ENCODE measurements around the gene RAB12.
"Not testable (repeated sequence)": the region's sequence is repeated elsewhere in the genome, so short reads cannot be mapped to it uniquely, and the experiment has no call there.

The RAB12 gene

GRCh38 chr18:8614875-8615274 is 5.6 kb downstream of the RAB12 start:
- DNase-seq, result no peak

- peak; percentile 52 for DNase-seq
These were observed 6.3 kb downstream of the RAB12 start for GRCh38 chr18:8615397-8616027.

GRCh38 chr18:8616028-8616401 is 6.8 kb downstream of the RAB12 start:
- no peak for DNase-seq

- DNase-seq, result no peak
These were observed 8.7 kb downstream of the RAB12 start for GRCh38 chr18:8617907-8618306.

- DNase-seq, result no peak
These were observed 9.8 kb downstream of the RAB12 start for GRCh38 chr18:8619041-8619440.

GRCh38 chr18:8619835-8620577 is 10.8 kb downstream of the RAB12 start:
- DNase-seq, result no peak

GRCh38 chr18:8620845-8621244 is 11.6 kb downstream of the RAB12 start:
- no peak for DNase-seq

- DNase-seq, result not testable (repeated sequence)
These were observed 13.4 kb downstream of the RAB12 start for GRCh38 chr18:8622625-8623024.

- no peak for DNase-seq
These were observed 14.4 kb downstream of the RAB12 start for GRCh38 chr18:8623549-8624106.

GRCh38 chr18:8625461-8626092 is 16.3 kb downstream of the RAB12 start:
- peak; percentile 69 for DNase-seq

GRCh38 chr18:8626414-8627106 is 17.3 kb downstream of the RAB12 start:
- no peak for DNase-seq

- DNase-seq, result no peak
These were observed 17.9 kb downstream of the RAB12 start for GRCh38 chr18:8627107-8627472.

- no peak for DNase-seq
These were observed 18.3 kb downstream of the RAB12 start for GRCh38 chr18:8627540-8627939.

- DNase-seq, result no peak
These were observed 20.4 kb downstream of the RAB12 start for GRCh38 chr18:8629602-8630001.

- no peak for DNase-seq
These were observed 21.3 kb downstream of the RAB12 start for GRCh38 chr18:8630546-8630945.

GRCh38 chr18:8631265-8631664 is 22.0 kb downstream of the RAB12 start:
- DNase-seq, result no peak

- no peak for DNase-seq
These were observed 23.1 kb downstream of the RAB12 start for GRCh38 chr18:8632386-8632785.

GRCh38 chr18:8634508-8634907 is 25.3 kb downstream of the RAB12 start:
- DNase-seq, result no peak

- no peak for DNase-seq
These were observed 25.9 kb downstream of the RAB12 start for GRCh38 chr18:8635087-8635486.

GRCh38 chr18:8639762-8640161 is 30.5 kb downstream of the RAB12 start:
- DNase-seq, result no peak

- no peak for DNase-seq
These were observed 34.2 kb downstream of the RAB12 start for GRCh38 chr18:8643326-8643878.

GRCh38 chr18:8647359-8647758 is 38.1 kb downstream of the RAB12 start:
- not testable (repeated sequence) for DNase-seq
